Stimulated activated naive B cell treated with anti-CD40 and anti-IgM and Interleukin-4, amounts not matched to agents 10 μg/mL and 1 μg/mL and 100 μg/mL, for 72 hours (primary cell): ENCODE measurements around the gene CNKSR3.
A peak's percentile ranks its signal among the peaks of the same experiment; 100 is the strongest.

ENCODE experiments used
- ATAC-seq, 2 donors: fragments of 150-1000 bp; cut with Tn5 transposase; replicated peaks; 2 replicates each; pipeline ENCODE4 v1.10.0; 2021; ENCODE audit warnings: moderate library complexity in 1 of 2
- DNase-seq: peaks from one replicate; pipeline ENCODE4 v3.0.0; 2021
- H3K27ac Mint-ChIP-seq: one replicate; pipeline ENCODE4 v1.8.0; 2022; ENCODE audit warnings: mild to moderate bottlenecking, mixed read lengths
- H3K27me3 Mint-ChIP-seq, 2 donors: one replicate each; pipeline ENCODE4 v1.8.0; 2022; ENCODE audit warnings: mixed read lengths in 2 of 2
- H3K36me3 Mint-ChIP-seq, 2 donors: one replicate each; pipeline ENCODE4 v1.8.0; 2022; ENCODE audit warnings: mixed read lengths in 2 of 2, mild to moderate bottlenecking in 1 of 2
- H3K4me1 Mint-ChIP-seq, 2 donors: one replicate each; pipeline ENCODE4 v1.8.0; 2022; ENCODE audit warnings: mixed read lengths in 2 of 2, mild to moderate bottlenecking in 1 of 2
- H3K4me3 Mint-ChIP-seq, 2 donors: one replicate each; pipeline ENCODE4 v1.8.0; 2022; ENCODE audit warnings: mild to moderate bottlenecking in 2 of 2, mixed read lengths in 2 of 2, moderate library complexity in 1 of 2
- H3K9me3 Mint-ChIP-seq, 2 donors: one replicate each; pipeline ENCODE4 v1.8.0; 2022; ENCODE audit warnings: mixed read lengths in 2 of 2, mild to moderate bottlenecking in 1 of 2

Gene CNKSR3

DNA sequence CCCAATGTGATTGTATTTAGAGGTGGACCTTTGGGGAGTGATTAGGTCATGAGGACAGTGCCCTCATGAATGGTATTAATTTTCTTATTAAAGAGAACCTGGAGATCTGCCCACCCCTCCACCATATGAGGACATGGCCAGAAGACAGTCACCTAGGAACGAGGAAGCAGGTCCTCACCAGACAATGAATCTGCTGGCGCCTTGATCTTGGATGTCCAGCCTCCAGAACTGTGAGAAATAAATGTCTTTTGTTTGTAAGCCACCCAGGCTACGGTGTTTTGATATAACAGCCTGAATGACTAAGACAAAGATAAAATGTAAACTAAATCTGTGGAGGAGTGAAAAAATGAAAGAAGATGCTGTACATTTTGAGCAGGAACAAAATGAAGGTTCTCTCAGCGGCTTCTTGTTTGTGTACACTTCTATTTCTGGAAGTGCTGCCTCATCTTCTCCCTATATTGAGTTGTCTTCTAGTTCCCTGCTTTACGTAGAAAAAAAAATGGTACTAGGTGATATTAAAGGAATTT lies 152.4 kb downstream of the CNKSR3 start:
- Mint-ChIP-seq H3K27ac (no peak overlapping the region), H3K9me3 (peaks cover 6 to 8% of the 10 kb centered on the region in 2 donors), H3K36me3 (peaks cover 1 to 10% of the 10 kb centered on the region in 2 donors), H3K4me3 (no peak overlapping the region), H3K27me3 (peaks cover 16 to 17% of the 10 kb centered on the region in 2 donors), H3K4me1 (peaks cover 24 to 48% of the 10 kb centered on the region in 2 donors)
- ATAC-seq (no peak), DNase-seq (no peak)

DNA sequence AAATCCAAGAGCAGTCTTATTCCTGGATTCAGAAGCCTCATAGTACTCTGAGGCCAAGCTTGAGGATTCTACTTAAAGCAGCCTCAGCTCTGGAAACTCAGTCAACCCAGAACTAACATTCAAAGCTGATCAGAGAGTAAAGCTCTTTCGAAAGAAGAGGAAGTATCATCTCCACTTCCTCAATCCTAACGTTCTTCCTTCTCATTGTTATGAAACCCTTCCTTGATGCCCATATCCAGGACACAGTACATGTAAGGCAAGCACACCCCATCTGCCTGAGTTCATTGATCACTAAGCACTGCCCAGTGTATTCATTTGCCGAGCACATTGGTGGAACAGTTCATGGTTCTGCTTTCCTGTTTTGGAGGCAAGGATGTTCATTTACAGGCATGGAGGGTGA lies 153.8 kb downstream of the CNKSR3 start, which contains the start of gene IPCEF1:
Gene IPCEF1 (minus strand): TSS at position 114 of the 400 bp plus-strand sequence. CDS start 90,856 bp downstream, outside the sequence.
- Mint-ChIP-seq H3K27ac (no peak within 1 kb of the TSS), H3K4me1 (peaks cover 28 to 62% of the 10 kb centered on the region in 2 donors), H3K9me3 (peaks cover 6 to 8% of the 10 kb centered on the region in 2 donors), H3K4me3 (peak within 1 kb of the TSS; percentile 34 to 51), H3K36me3 (peaks cover 1 to 10% of the 10 kb centered on the region in 2 donors), H3K27me3 (peaks cover 19 to 22% of the 10 kb centered on the region in 2 donors)
- peak; percentile 44 to 46 for ATAC-seq
- DNase-seq, result peak; percentile 11

DNA sequence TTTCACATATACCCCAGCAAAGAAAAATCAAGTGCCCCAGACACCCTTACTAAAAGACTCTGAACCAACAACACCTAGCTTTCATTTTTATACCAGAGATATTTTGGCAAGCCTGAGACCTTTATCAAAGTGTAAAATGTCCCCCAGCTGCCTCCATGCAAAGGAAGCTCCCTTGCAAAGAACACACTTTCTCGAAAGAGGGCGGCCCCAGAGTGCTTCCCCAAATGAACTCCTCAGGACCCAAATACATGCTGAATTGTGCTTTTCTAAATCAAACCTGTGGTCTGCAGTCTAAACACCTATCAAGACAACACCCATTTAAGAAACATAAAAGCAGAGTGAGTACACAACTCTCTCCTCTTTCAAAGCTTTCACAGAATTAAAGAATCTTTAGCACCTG lies 154.4 kb downstream of the CNKSR3 start:
- peaks cover 6 to 8% of the 10 kb centered on the region in 2 donors for H3K9me3 Mint-ChIP-seq
- no peak for ATAC-seq
- peak overlapping the region; percentile 34 to 35 for H3K4me3 Mint-ChIP-seq
- H3K27ac Mint-ChIP-seq, result no peak overlapping the region
- H3K4me1 Mint-ChIP-seq, result peaks cover 29 to 64% of the 10 kb centered on the region in 2 donors
- H3K27me3 Mint-ChIP-seq, result peaks cover 21 to 24% of the 10 kb centered on the region in 2 donors
- DNase-seq, result no peak
- H3K36me3 Mint-ChIP-seq, result peaks cover 1 to 10% of the 10 kb centered on the region in 2 donors

DNA sequence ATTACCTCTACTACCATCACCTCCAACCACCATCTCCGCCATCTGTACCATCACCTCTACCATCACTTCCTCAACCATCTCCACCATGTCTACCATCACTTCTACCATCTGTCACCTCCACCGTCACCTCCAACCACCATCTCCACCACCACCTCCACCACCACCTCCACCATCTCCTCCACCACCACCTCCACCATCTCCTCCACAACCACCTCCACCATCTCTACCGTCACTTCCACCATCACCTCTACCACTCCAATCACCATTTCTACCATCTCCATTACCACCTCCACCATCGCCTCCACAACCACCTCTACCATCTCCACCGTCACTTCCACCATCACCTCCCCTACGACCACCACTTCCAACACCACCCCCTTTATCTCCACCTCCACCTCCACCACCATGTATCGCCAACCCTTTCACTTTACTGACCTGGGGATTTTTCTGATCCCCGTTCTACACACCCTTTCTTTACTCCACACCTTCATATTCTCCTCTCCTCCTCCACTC lies 156.2 kb downstream of the CNKSR3 start:
- H3K27ac Mint-ChIP-seq, result peak overlapping the region; percentile 11
- peaks cover 12 to 24% of the 10 kb centered on the region in 2 donors for H3K27me3 Mint-ChIP-seq
- peaks cover 1 to 10% of the 10 kb centered on the region in 2 donors for H3K36me3 Mint-ChIP-seq
- peaks cover 29 to 60% of the 10 kb centered on the region in 2 donors for H3K4me1 Mint-ChIP-seq
- H3K4me3 Mint-ChIP-seq, result peak overlapping the region; percentile 8 to 33
- H3K9me3 Mint-ChIP-seq, result peaks cover 6 to 8% of the 10 kb centered on the region in 2 donors
- DNase-seq (no peak), ATAC-seq (no peak)

GRCh38 chr6:154353626-154354025 lies 156.9 kb downstream of the CNKSR3 start:
- H3K27me3 Mint-ChIP-seq, result peaks cover 9 to 18% of the 10 kb centered on the region in 2 donors
- H3K4me1 Mint-ChIP-seq, result peaks cover 25 to 53% of the 10 kb centered on the region in 2 donors
- DNase-seq, result no peak

GRCh38 chr6:154352898-154353585 lies 157.4 kb downstream of the CNKSR3 start:
- DNase-seq (peak; percentile 75), ATAC-seq (peak; percentile 76 to 81)
- Mint-ChIP-seq H3K9me3 (peaks cover 6 to 8% of the 10 kb centered on the region in 2 donors), H3K4me1 (peaks cover 25 to 52% of the 10 kb centered on the region in 2 donors), H3K27ac (no peak overlapping the region), H3K36me3 (peaks cover 1 to 10% of the 10 kb centered on the region in 2 donors), H3K4me3 (peak overlapping the region in 1 of 2 donors; percentile 14), H3K27me3 (peaks cover 5 to 22% of the 10 kb centered on the region in 2 donors)

More at GRCh38 chr6:154353626-154354025, 156.9 kb downstream of the CNKSR3 start:
- peaks cover 6 to 8% of the 10 kb centered on the region in 2 donors for H3K9me3 Mint-ChIP-seq
- ATAC-seq, result no peak
- H3K27ac Mint-ChIP-seq, result no peak overlapping the region
- peaks cover 1 to 10% of the 10 kb centered on the region in 2 donors for H3K36me3 Mint-ChIP-seq
- H3K4me3 Mint-ChIP-seq, result no peak overlapping the region

GRCh38 chr6:154350293-154350692 lies 160.2 kb downstream of the CNKSR3 start:
- DNase-seq (no peak), ATAC-seq (no peak)
- no peak overlapping the region for H3K4me3 Mint-ChIP-seq
- no peak overlapping the region for H3K27ac Mint-ChIP-seq
- H3K36me3 Mint-ChIP-seq, result peaks cover 1 to 13% of the 10 kb centered on the region in 2 donors
- H3K4me1 Mint-ChIP-seq, result peaks cover 16 to 33% of the 10 kb centered on the region in 2 donors
- peaks cover 9 to 25% of the 10 kb centered on the region in 2 donors for H3K27me3 Mint-ChIP-seq
- peaks cover 11 to 19% of the 10 kb centered on the region in 2 donors for H3K9me3 Mint-ChIP-seq

GRCh38 chr6:154347981-154348380 lies 162.5 kb downstream of the CNKSR3 start:
- no peak for DNase-seq
- Mint-ChIP-seq H3K4me3 (no peak overlapping the region), H3K4me1 (peaks cover 5 to 15% of the 10 kb centered on the region in 2 donors), H3K9me3 (peaks cover 9 to 19% of the 10 kb centered on the region in 2 donors), H3K27me3 (peaks cover 23 to 26% of the 10 kb centered on the region in 2 donors), H3K27ac (no peak overlapping the region), H3K36me3 (peaks cover 0 to 3% of the 10 kb centered on the region in 2 donors)
- ATAC-seq, result no peak

- ATAC-seq (no peak), DNase-seq (no peak)
- H3K9me3 Mint-ChIP-seq, result peaks cover 9 to 19% of the 10 kb centered on the region in 2 donors
- no peak overlapping the region for H3K27ac Mint-ChIP-seq
- no peaks in the 10 kb centered on the region for H3K4me1 Mint-ChIP-seq
- peaks cover 24 to 25% of the 10 kb centered on the region in 2 donors for H3K27me3 Mint-ChIP-seq
- H3K4me3 Mint-ChIP-seq, result no peak overlapping the region
- peaks cover 0 to 3% of the 10 kb centered on the region in 2 donors for H3K36me3 Mint-ChIP-seq
These were observed 164.7 kb downstream of the CNKSR3 start for GRCh38 chr6:154345811-154346210.

DNA sequence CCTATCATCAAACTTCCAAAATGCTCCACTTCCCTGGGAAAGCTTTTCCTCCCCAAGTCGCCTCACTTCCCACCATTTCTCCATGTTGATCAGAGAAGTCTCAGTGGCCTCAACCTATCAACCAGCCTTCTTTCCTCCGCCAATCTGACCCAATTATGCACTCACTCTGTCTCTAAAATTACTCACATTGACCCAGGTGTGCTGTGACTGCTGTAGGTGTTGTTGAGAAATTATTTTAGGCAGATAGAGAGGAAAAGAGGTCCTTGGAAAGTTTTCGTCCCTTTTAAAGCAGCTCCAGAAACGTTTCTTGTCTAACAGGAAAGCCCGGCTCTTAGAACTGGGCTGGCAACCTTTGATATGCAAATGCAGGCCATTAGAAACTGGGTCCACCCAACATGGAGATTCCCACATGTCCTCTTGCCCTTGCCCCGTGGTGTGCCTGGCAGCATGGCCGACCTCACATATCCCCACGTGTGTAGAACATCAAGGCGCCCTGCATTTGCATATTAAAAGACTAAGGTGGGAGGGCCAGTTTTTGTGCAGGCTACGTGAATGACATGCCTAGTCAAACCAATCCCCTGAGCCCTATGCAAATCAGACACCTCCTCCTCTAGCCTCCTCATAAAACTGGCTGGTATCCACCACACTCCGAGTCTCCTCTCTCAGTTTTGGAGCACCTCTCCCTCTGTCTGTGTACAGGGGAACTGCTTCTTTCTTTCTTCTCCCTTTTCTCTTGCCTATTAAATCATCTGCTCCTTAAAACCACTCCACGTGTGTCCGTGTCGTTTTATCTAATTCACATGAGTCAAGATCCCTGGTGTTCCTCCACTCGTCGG lies 166.8 kb downstream of the CNKSR3 start:
- peak in 1 of 2 donors; percentile 46 for ATAC-seq
- H3K4me1 Mint-ChIP-seq, result no peaks in the 10 kb centered on the region
- peaks cover 9 to 19% of the 10 kb centered on the region in 2 donors for H3K9me3 Mint-ChIP-seq
- H3K27me3 Mint-ChIP-seq, result peaks cover 24 to 25% of the 10 kb centered on the region in 2 donors
- no peak overlapping the region for H3K4me3 Mint-ChIP-seq
- peaks cover 0 to 3% of the 10 kb centered on the region in 2 donors for H3K36me3 Mint-ChIP-seq
- no peak overlapping the region for H3K27ac Mint-ChIP-seq
- no peak for DNase-seq

DNA sequence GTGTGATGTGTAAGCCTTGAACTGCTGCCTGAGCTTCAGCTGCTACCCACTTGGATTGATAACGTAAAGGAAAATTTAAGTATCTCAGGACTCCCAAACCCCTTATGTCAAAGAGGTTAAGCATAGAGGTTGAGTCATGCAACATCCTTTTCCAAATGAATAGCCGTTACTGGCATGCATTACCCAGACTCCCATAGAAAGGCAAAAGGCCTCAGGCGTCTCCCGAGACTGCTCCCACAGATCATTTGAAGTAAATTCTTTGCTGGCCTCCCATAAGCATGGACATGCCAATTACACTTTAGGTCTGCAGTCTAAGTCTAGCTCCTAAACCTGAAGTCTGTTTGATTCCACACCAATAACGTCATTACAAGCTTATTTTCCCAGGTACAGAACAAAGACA lies 168.6 kb downstream of the CNKSR3 start:
- H3K27ac Mint-ChIP-seq, result no peak overlapping the region
- DNase-seq, result no peak
- H3K36me3 Mint-ChIP-seq, result peaks cover 0 to 1% of the 10 kb centered on the region in 2 donors

GRCh38 chr6:154341336-154341735 lies 169.1 kb downstream of the CNKSR3 start:
- no peak overlapping the region for H3K4me3 Mint-ChIP-seq
- ATAC-seq (no peak), DNase-seq (no peak)
- peaks cover 20 to 27% of the 10 kb centered on the region in 2 donors for H3K27me3 Mint-ChIP-seq
- H3K9me3 Mint-ChIP-seq, result peaks cover 6 to 13% of the 10 kb centered on the region in 2 donors
- H3K27ac Mint-ChIP-seq, result no peak overlapping the region
- no peaks in the 10 kb centered on the region for H3K36me3 Mint-ChIP-seq
- H3K4me1 Mint-ChIP-seq, result no peaks in the 10 kb centered on the region

More for the DNA sequence above, 168.6 kb downstream of the CNKSR3 start:
- ATAC-seq, result no peak
- H3K9me3 Mint-ChIP-seq, result peaks cover 9 to 18% of the 10 kb centered on the region in 2 donors
- no peak overlapping the region for H3K4me3 Mint-ChIP-seq
- H3K27me3 Mint-ChIP-seq, result peaks cover 18 to 24% of the 10 kb centered on the region in 2 donors
- H3K4me1 Mint-ChIP-seq, result no peaks in the 10 kb centered on the region
